Germinal center (tissue), 1 donor: ENCODE results near the gene SLC26A11.
"Not testable (repeated sequence)": the region's sequence is repeated elsewhere in the genome, so short reads cannot be mapped to it uniquely, and the experiment has no call there.

Source experiments
- DNase-seq: peaks from one replicate; pipeline ENCODE4 v3.0.0; 2012; ENCODE audit warnings: mixed read lengths, low spot score

The SLC26A11 gene

DNA sequence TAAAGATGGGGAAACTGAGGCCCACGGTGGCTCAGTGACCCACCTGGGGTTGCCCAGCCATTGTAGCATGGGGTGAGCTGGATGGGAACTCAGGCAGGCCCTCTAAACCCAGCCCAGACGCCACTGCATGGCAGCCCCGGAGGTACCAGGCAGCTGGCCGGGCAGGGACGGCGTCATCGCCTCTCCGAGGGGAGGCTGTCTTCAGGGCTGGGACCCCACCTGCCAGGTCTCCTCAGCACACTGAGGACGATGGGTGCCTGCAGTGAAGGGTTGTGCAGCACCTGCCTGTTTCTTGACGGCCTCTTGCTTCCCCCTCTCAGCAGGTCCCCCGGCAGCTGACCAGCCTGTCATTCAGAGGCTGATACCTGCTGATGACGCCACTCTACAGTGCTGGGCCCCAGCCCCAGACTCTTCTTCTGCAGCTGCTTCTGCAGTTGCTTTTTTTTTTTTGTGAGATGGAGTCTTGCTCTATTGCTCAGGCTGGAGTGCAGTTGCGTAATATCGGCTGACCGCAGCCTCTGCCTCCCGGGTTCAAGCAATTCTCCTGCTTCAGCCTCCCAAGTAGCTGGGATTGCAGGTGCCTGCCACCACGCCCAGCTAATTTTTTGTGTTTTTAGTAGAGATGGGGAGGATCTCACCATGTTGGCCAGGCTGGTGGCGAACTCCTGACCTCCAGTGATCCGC is 65.2 kb downstream of the SLC26A11 start:
- no peak for DNase-seq

DNA sequence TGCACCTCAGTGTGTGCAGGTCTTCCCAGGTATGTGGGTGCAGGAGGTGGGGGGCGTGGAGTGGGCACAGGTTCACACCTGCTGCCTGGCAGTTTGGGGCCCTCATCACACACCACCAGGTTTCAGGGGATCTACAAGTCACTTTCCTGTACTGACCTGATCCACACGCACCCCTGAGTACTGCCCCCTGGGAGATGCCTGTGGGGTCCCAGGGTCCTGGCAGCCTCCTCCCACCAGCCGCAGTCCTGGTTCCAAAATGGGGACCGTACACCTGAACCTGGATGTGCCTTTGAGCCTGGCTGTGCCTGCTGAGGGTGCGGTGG is 66.4 kb downstream of the SLC26A11 start:
- DNase-seq: no peak

- DNase-seq: no peak
Observed at GRCh38 chr17:80287038-80287437, 66.8 kb downstream of the SLC26A11 start.

GRCh38 chr17:80287806-80288567 is 67.8 kb downstream of the SLC26A11 start:
- no peak for DNase-seq

DNA sequence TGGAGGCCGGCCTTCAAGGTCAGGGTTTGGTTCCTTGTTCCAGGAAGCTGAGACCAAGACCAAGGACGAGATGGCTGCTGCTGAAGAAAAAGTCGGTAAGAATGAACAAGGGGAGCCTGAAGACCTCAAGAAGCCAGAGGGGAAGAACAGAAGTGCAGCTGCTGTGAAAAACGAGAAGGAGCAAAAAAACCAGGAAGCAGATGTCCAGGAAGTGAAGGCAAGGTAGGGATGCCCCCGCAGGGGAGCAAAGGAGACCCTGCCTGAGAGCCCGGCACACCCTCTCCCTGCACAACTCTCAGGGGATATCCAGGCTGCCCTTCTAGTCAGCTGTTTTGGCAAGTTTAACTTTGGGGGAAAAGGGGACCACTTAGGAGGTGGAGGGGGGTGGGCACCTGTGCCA is 69.4 kb downstream of the SLC26A11 start:
- no peak for DNase-seq

DNA sequence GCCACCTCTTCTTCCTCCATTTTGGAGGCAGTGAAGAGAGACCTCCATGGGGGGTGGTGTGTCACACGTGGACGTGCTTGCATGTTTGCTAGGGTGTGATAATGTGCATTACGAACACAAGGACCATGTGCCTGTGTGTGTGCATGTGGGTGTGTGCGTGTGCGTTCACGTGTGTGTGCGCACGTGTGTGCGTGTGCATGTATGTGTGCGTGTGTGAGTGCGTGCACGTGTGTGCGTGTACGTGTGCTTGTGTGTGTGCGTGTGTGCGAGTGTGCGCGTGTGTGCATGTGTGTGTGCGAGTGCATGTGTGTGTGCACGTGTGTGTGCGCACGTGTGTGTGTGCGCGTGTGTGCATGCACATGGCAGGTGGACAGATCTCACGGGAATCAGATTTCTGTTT is 69.9 kb downstream of the SLC26A11 start:
- DNase-seq: no peak

GRCh38 chr17:80291260-80291659 is 71.0 kb downstream of the SLC26A11 start:
- no peak for DNase-seq

- DNase-seq: no peak
Observed at GRCh38 chr17:80291691-80292487, 71.7 kb downstream of the SLC26A11 start.

GRCh38 chr17:80292521-80292971 is 72.3 kb downstream of the SLC26A11 start:
- DNase-seq: no peak

DNA sequence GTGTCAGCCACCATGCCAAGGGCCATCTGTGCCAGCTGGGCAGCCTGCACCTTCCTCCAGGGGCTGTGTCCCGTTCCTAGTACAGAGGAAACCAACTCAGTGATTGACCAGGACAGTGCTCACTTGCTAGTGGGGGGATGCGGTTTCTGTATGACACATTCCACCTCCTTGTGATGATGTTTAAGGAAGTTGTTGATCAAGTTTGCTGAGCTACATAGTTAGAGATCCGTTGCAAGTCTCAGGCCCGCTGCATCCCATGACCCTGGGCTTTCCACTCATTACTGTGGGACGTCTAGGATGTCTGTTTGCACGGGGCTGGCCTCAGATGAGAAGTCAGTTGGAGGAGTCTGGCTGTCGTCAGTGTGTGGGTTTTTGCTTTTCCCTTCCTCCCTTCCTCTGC is 74.0 kb downstream of the SLC26A11 start:
- no peak for DNase-seq

- DNase-seq: no peak
Observed at GRCh38 chr17:80294653-80295052, 74.4 kb downstream of the SLC26A11 start.

DNA sequence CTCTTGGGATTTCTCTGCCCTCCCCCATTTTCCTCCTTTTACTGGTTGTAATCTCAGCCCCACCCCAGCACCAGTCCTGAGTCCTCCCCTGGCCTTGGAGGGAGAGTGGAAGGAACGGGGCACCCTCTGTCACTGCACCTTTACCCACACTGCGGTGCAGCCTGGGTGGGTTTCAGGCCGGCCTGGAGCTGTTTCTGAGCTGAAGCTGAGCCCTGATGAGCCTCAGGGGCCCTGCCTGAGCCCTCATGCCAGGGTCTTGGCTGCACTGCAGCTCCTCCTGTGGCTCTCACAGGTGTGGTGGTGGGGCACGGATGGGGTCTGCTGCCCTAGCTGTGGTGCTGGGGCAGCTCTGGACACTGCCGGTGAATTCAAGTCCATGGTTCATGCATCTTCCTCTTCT is 74.9 kb downstream of the SLC26A11 start:
- DNase-seq: no peak

DNA sequence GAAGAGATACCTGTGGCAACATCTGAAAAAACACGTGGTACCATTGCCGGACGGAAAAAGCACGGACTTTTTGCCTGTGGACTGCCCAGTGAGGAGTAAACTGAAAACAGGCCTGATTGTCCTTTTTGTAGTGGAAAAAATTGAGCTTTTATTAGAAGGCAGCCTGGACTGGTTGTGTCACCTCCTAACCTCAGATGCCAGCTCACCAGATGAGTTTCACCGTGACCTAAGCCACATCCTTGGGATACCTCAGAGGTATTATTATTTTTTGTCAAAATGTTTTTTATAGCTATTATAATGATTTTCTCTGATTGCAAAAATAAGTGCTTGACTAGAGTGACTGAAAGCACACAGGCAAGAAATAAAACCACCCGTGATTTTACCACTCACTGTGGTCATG is 75.3 kb downstream of the SLC26A11 start:
- no peak for DNase-seq

GRCh38 chr17:80296221-80296620 is 76.0 kb downstream of the SLC26A11 start:
- DNase-seq: no peak

- no peak for DNase-seq
Observed at GRCh38 chr17:80297996-80298560, 77.9 kb downstream of the SLC26A11 start.

GRCh38 chr17:80299350-80300100 is 79.3 kb downstream of the SLC26A11 start:
- not testable (repeated sequence) for DNase-seq

- DNase-seq: not testable (repeated sequence)
Observed at GRCh38 chr17:80300756-80301155, 80.5 kb downstream of the SLC26A11 start.
